H1 (cell line): ENCODE data around the gene LAMA4. TPM values are rescaled to one million over a fixed set of nuclear protein-coding genes. Genes with fewer than 3 reads are reported as not detected.

Experiments used
- CTCF ChIA-PET: fragments of 300-600 bp; sonication (Branson Sonifier 250); formaldehyde crosslinking; loops from one replicate; lab custom pipeline; 2021; ENCODE audit not compliant: partially characterized antibody; lab: Charles Lee
- POLR2A ChIA-PET: fragments of 300-600 bp; sonication (Branson Sonifier 250); formaldehyde crosslinking; loops from one replicate; lab custom pipeline; 2021; ENCODE audit warnings: inconsistent platforms; ENCODE audit not compliant: partially characterized antibody; lab: Charles Lee
- DNase-seq, 2 experiments: peaks; one replicate each; pipeline versions ENCODE4 v3.0.0 to v3.0.0-alpha.2; 2010 to 2022; ENCODE audit warnings: low spot score in 2 of 2, low read depth in 1 of 2, mixed read lengths in 1 of 2
- FAIRE-seq: peaks from 2 replicates; lab custom pipeline; 2011; peaks lifted over from hg19 to GRCh38; lab: Jason Lieb, UNC
- H2AFZ ChIP-seq: 2 replicates; pipeline ENCODE4 v1.8.1; 2012; ENCODE audit warnings: low read length, inconsistent platforms
- H2AK5ac ChIP-seq: 2 replicates; pipeline ENCODE4 v1.6.1; 2013; ENCODE audit warnings: low read depth, low read length
- H2BK120ac ChIP-seq: replicated peaks from 2 replicates; pipeline ENCODE3; 2013; ENCODE audit warnings: low read depth, low read length, inconsistent platforms
- H2BK12ac ChIP-seq: 2 replicates; pipeline ENCODE4 v1.6.1; 2013; ENCODE audit warnings: low read depth, low read length
- H2BK15ac ChIP-seq: 2 replicates; pipeline ENCODE4 v1.6.1; 2013; ENCODE audit warnings: low read length
- H2BK20ac ChIP-seq: 2 replicates; pipeline ENCODE4 v1.6.1; 2013; ENCODE audit warnings: low read length
- H2BK5ac ChIP-seq: 2 replicates; pipeline ENCODE4 v1.6.1; 2013; ENCODE audit warnings: low read depth, low read length
- H3K14ac ChIP-seq: 2 replicates; pipeline ENCODE4 v1.6.1; 2013; ENCODE audit warnings: inconsistent platforms; ENCODE audit not compliant: insufficient read length
- H3K18ac ChIP-seq: 2 replicates; pipeline ENCODE4 v1.6.1; 2013; ENCODE audit warnings: low read length; ENCODE audit errors: extremely low read depth
- H3K23ac ChIP-seq: 2 replicates; pipeline ENCODE4 v1.6.1; 2013; ENCODE audit warnings: inconsistent platforms; ENCODE audit not compliant: insufficient read length
- H3K23me2 ChIP-seq: 2 replicates; pipeline ENCODE4 v1.6.1; 2013; ENCODE audit warnings: low read depth, low read length
- H3K27ac ChIP-seq: 2 replicates; pipeline ENCODE4 v1.6.1; 2011; ENCODE audit warnings: low read depth, low read length, inconsistent platforms
- H3K27me3 ChIP-seq, 4 experiments: replicated peaks in 1 of 4; 1 replicate in 1 of 4; 2 replicates in 3 of 4; pipeline versions ENCODE4 v1.6.1 to v1.8.1; 2011 to 2013; ENCODE audit warnings: low read length in 3 of 4, mild to moderate bottlenecking in 3 of 4, inconsistent platforms in 2 of 4, mixed read lengths in 2 of 4, moderate library complexity in 1 of 4; ENCODE audit not compliant: control insufficient read depth in 3 of 4, insufficient read depth in 3 of 4; ENCODE audit errors: extremely low read depth in 1 of 4
- H3K36me3 ChIP-seq, 4 experiments: 2 replicates each; pipeline versions ENCODE4 v1.6.1 to v1.8.1; 2011 to 2013; ENCODE audit warnings: mild to moderate bottlenecking in 4 of 4, low read length in 3 of 4, moderate library complexity in 2 of 4, control low read depth in 1 of 4, inconsistent platforms in 1 of 4; ENCODE audit not compliant: insufficient read depth in 4 of 4, control insufficient read depth in 2 of 4
- H3K4ac ChIP-seq: replicated peaks from 2 replicates; pipeline ENCODE3; 2013; ENCODE audit warnings: low read length, low read depth, mixed read lengths, inconsistent platforms; ENCODE audit not compliant: insufficient read length
- H3K4me1 ChIP-seq, 4 experiments: replicated peaks in 1 of 4; 1 replicate in 1 of 4; 2 replicates in 3 of 4; pipeline versions ENCODE4 v1.6.1 to v1.8.1; 2011 to 2013; ENCODE audit warnings: low read length in 3 of 4, inconsistent platforms in 2 of 4, mixed read lengths in 1 of 4; ENCODE audit not compliant: insufficient read depth in 4 of 4, control insufficient read depth in 3 of 4
- H3K4me2 ChIP-seq, 2 experiments: 2 replicates each; pipeline versions ENCODE4 v1.6.1 to v1.8.1; 2011 to 2013; ENCODE audit warnings: low read depth in 2 of 2, low read length in 2 of 2, control low read depth in 1 of 2, inconsistent platforms in 1 of 2, mild to moderate bottlenecking in 1 of 2; ENCODE audit not compliant: insufficient read depth in 1 of 2
- H3K4me3 ChIP-seq, 4 experiments: fragments of 200-600, 300-600 bp in 1 of 4; sonication (generic), shearing (Covaris generic), sonication (Bioruptor Twin) in 1 of 4; 2 replicates each; pipeline versions ENCODE4 v1.5.1 to v1.8.1; 2011 to 2016; ENCODE audit warnings: low read length in 4 of 4, low read depth in 3 of 4, control low read depth in 2 of 4, inconsistent platforms in 2 of 4, mild to moderate bottlenecking in 2 of 4, mixed read lengths in 1 of 4, moderate library complexity in 1 of 4; ENCODE audit not compliant: insufficient read depth in 2 of 4; ENCODE audit errors: extremely low read depth in 1 of 4
- H3K56ac ChIP-seq: replicated peaks from 2 replicates; pipeline ENCODE3; 2013; ENCODE audit warnings: low read depth, mild to moderate bottlenecking, mixed read lengths, low read length, inconsistent platforms; ENCODE audit not compliant: insufficient read length
- H3K79me1 ChIP-seq: 2 replicates; pipeline ENCODE4 v1.6.1; 2013; ENCODE audit warnings: low read depth, low read length, control low read depth
- H3K79me2 ChIP-seq, 2 experiments: 2 replicates each; pipeline versions ENCODE4 v1.6.1 to v1.8.1; 2012 to 2013; ENCODE audit warnings: low read length in 2 of 2, mild to moderate bottlenecking in 2 of 2, inconsistent platforms in 1 of 2; ENCODE audit not compliant: insufficient read depth in 2 of 2, control insufficient read depth in 1 of 2
- H3K9ac ChIP-seq, 4 experiments: replicated peaks in 1 of 4; 1 replicate in 1 of 4; 2 replicates in 3 of 4; pipeline versions ENCODE4 v1.6.1 to v1.8.1; 2011 to 2013; ENCODE audit warnings: low read depth in 3 of 4, low read length in 3 of 4, control low read depth in 2 of 4, mild to moderate bottlenecking in 2 of 4, moderate library complexity in 2 of 4, inconsistent platforms in 1 of 4; ENCODE audit errors: extremely low read depth in 1 of 4
- H3K9me3 ChIP-seq, 2 experiments: 2 replicates each; pipeline versions ENCODE4 v1.6.1 to v1.8.1; 2012 to 2013; ENCODE audit warnings: mild to moderate bottlenecking in 2 of 2, moderate library complexity in 2 of 2, control low read depth in 1 of 2, inconsistent platforms in 1 of 2, low read depth in 1 of 2, low read length in 1 of 2, mixed read lengths in 1 of 2; ENCODE audit not compliant: insufficient read depth in 2 of 2
- H4K20me1 ChIP-seq, 2 experiments: replicated peaks in 1 of 2; 2 replicates each; pipeline versions ENCODE3 to v1.8.1; 2011 to 2013; ENCODE audit warnings: inconsistent platforms in 2 of 2, low read length in 2 of 2, mild to moderate bottlenecking in 1 of 2; ENCODE audit not compliant: insufficient read depth in 2 of 2, control insufficient read depth in 1 of 2
- H4K5ac ChIP-seq: 2 replicates; pipeline ENCODE4 v1.6.1; 2013; ENCODE audit warnings: low read length, low read depth, mixed read lengths, inconsistent platforms; ENCODE audit not compliant: insufficient read length
- H4K8ac ChIP-seq: 2 replicates; pipeline ENCODE4 v1.8.0; 2013; ENCODE audit warnings: mild to moderate bottlenecking, moderate library complexity, low read length, inconsistent platforms; ENCODE audit not compliant: insufficient read depth; ENCODE audit errors: extremely low read depth
- H4K91ac ChIP-seq: replicated peaks from 2 replicates; pipeline ENCODE3; 2013; ENCODE audit warnings: low read length, mixed read lengths, inconsistent platforms; ENCODE audit not compliant: insufficient read length
- TBP ChIP-seq: IDR thresholded peaks from 2 replicates; pipeline ENCODE4 v1.6.1; 2011; ENCODE audit warnings: low read depth, low read length, improper control_type of control experiment
- WGBS, 2 experiments: shearing (Covaris generic) in 1 of 2; methylation state at CpG; one replicate each; pipeline versions ENCODE4 v1.1.6 to v1.1.7; 2013 to 2015; ENCODE audit warnings: low lambda C conversion rate in 2 of 2, mixed read lengths in 2 of 2, inconsistent platforms in 1 of 2, low coverage in 1 of 2, missing lambda C conversion rate in 1 of 2; ENCODE audit not compliant: insufficient replicate concordance in 2 of 2, insufficient coverage in 1 of 2, insufficient read length in 1 of 2; ENCODE audit errors: extremely low coverage in 1 of 2, missing lambda C conversion rate in 1 of 2; 5-methylcytosine and 5-hydroxymethylcytosine counted together
- polyA plus RNA-seq, 7 experiments: library from polyadenylated mRNA; depleted of rRNA in 3 of 7; stranded (reverse) in 5 of 7; unstranded in 2 of 7; fragments of >200 nt in 5 of 7; fragments of 200-250 nt in 2 of 7; gene quantifications; 1 replicate in 5 of 7; 2 replicates in 1 of 7; 4 replicates in 1 of 7; pipeline versions ENCODE4 v1.2.1 to v1.2.3, GENCODE V29; 2011 to 2013; ENCODE audit warnings: missing spikeins in 2 of 7, mixed read lengths in 2 of 7
- total RNA-seq: library from RNA; stranded (reverse); fragmentation: NEBNext Ultra II Directional; extraction: Animal tissue kit (Norgen Biotek cat#: 25700); gene quantifications from 2 replicates; pipeline ENCODE4 v1.2.1, GENCODE V29; 2021
- TF ChIP-seq, protein P1 (sequence below), 3 experiments: IDR thresholded peaks; 1 replicate in 2 of 3; 2 replicates in 1 of 3; pipeline versions ENCODE4 v1.5.1 to v1.6.1; 2011; ENCODE audit warnings: low read length in 3 of 3, mild to moderate bottlenecking in 3 of 3, inconsistent platforms in 2 of 3, low read depth in 1 of 3, moderate library complexity in 1 of 3; ENCODE audit not compliant: insufficient read depth in 1 of 3; ENCODE audit errors: control extremely low read depth in 1 of 3

Gene LAMA4
- total and polyA plus RNA-seq, 2 of the 8 experiments (the other 6 are each of a cell fraction or from before 2014, with no cell fraction given) = 0.95 to 1.5 TPM

DNA sequence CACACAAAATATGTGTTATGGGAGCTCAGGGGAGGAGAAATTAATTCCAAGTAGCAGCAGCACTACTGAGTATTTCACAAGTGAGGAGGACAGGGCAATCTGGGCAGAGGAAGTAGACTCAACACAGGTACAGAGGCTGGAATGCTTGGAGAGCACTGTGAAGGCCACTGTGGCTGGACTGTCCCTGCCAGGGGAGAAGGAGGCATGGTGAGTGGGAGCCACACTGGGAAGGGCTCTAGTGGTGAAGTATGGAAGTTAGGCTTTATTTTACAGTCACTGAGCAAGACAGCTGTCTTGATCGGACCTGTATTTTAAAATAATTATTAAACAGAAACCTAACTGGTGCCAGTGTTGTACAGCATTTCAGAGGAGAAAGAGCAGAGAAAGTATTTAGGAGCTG is 138.1 kb downstream of the LAMA4 start:
- H3K14ac ChIP-seq = no peak overlapping the region
- no peaks in the 10 kb centered on the region for H3K9me3 ChIP-seq
- no peak overlapping the region for H3K9ac ChIP-seq
- 95% methylated on average over 1 of the region's 1 CpG; no CpG with 5 or more reads in 1 of the 2 experiments for WGBS, 2 experiments
- no peak overlapping the region for H2BK120ac ChIP-seq
- H4K20me1 ChIP-seq = no peaks in the 10 kb centered on the region
- H3K4ac ChIP-seq = no peak overlapping the region
- no peak overlapping the region for H3K56ac ChIP-seq
- FAIRE-seq (no peak), DNase-seq (no peak)
- H2BK20ac ChIP-seq = no peak overlapping the region
- no peaks in the 10 kb centered on the region for H3K36me3 ChIP-seq
- TF ChIP-seq, protein P1, sequence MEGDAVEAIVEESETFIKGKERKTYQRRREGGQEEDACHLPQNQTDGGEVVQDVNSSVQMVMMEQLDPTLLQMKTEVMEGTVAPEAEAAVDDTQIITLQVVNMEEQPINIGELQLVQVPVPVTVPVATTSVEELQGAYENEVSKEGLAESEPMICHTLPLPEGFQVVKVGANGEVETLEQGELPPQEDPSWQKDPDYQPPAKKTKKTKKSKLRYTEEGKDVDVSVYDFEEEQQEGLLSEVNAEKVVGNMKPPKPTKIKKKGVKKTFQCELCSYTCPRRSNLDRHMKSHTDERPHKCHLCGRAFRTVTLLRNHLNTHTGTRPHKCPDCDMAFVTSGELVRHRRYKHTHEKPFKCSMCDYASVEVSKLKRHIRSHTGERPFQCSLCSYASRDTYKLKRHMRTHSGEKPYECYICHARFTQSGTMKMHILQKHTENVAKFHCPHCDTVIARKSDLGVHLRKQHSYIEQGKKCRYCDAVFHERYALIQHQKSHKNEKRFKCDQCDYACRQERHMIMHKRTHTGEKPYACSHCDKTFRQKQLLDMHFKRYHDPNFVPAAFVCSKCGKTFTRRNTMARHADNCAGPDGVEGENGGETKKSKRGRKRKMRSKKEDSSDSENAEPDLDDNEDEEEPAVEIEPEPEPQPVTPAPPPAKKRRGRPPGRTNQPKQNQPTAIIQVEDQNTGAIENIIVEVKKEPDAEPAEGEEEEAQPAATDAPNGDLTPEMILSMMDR (IDR thresholded peaks at IDR 0.05; ENCODE audit: control extremely low read depth in 1 of 3, insufficient read depth in 1 of 3, low read depth in 1 of 3, low read length in 3 of 3) = peak in 2 of 3 experiments; percentile 17 to 33; a peak in 2 of 4 replicates
- TF ChIP-seq TBP = no peak
- H3K4me3 ChIP-seq = no peak overlapping the region
- CTCF ChIA-PET = interaction anchor here (1.0 to 1.1 kb wide), 4 partner anchors 9 to 169 kb away, joined by 3 to 4 read pairs (median 4); no protein-coding TSS in a partner anchor
- H2AK5ac ChIP-seq = no peak overlapping the region
- no peak overlapping the region for H2BK5ac ChIP-seq
- no peaks in the 10 kb centered on the region for H3K79me1 ChIP-seq
- no peak overlapping the region for H4K8ac ChIP-seq
- H4K5ac ChIP-seq = no peak overlapping the region
- POLR2A ChIA-PET = interaction anchor here (1.2 kb wide), 1 partner anchor 8 kb away, joined by 3 read pairs; no protein-coding TSS in a partner anchor
- no peaks in the 10 kb centered on the region for H3K23me2 ChIP-seq
- no peak overlapping the region for H2AFZ ChIP-seq
- H3K4me2 ChIP-seq = no peak overlapping the region
- no peaks in the 10 kb centered on the region for H3K79me2 ChIP-seq
- no peak overlapping the region for H3K27ac ChIP-seq
- H2BK15ac ChIP-seq = no peak overlapping the region
- H3K23ac ChIP-seq = no peak overlapping the region
- no peak overlapping the region for H3K18ac ChIP-seq
- no peaks in the 10 kb centered on the region for H3K4me1 ChIP-seq
- no peaks in the 10 kb centered on the region for H3K27me3 ChIP-seq
- no peak overlapping the region for H2BK12ac ChIP-seq
- no peak overlapping the region for H4K91ac ChIP-seq
